ENCODE measurements around the gene BID. TPM values are rescaled to one million over a fixed set of nuclear protein-coding genes. Genes with fewer than 3 reads are reported as not detected.

Gene BID
- total and polyA plus RNA-seq, 2 of the 8 experiments (the other 6 are each of a cell fraction or from before 2014, with no cell fraction given), result 39.3 to 114 TPM

DNA sequence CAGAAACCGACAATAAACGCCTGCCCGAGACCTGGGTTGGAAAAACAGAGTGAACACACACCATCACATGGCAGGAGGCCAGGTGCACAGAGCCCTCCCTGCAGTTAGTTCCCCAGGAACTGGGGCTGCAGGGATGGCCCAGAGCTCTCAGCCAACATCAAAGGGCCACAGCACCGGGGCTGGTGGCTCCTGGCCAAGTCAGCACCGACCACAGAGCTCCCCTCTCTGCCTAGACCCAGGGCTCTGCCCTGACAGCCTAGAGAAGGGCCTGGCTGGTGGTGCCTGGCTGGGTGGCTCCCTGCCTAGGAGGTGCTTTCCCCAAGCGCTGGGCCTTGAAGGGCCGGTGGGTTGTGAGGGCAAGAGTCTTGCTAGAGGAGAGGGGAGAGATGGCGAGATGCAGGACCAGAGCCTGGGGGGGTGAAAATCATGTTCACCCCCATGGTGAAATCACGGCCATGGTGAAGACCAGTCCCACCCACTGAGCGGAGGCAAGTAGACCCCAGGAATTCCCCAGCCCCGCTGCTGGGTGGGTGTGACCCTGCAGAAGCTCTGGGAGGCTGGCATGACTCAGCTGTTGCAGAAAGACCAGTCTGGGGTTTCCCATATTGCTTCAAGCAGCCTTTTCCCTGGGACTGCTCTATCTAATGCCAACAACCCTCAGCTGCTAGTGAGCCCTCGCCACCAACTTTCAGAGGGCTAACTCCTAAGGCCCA, 7.2 kb upstream of the BID start:
- Histone ChIP-seq H3K23me2 (ENCODE audit: low read depth, low read length) (no peaks in the 10 kb centered on the region), H3K9me3 (ENCODE audit: insufficient read depth in 2 of 2, low read depth in 1 of 2, low read length in 1 of 2) (no peaks in the 10 kb centered on the region), H3K23ac (ENCODE audit: insufficient read length) (no peak overlapping the region), H3K27me3 (replicated peaks in 1 of 4; ENCODE audit: control insufficient read depth in 3 of 4, extremely low read depth in 1 of 4, insufficient read depth in 3 of 4, low read length in 3 of 4) (no peaks in the 10 kb centered on the region), H3K36me3 (ENCODE audit: control insufficient read depth in 2 of 4, insufficient read depth in 4 of 4, low read length in 3 of 4) (no peaks in the 10 kb centered on the region), H3K79me2 (ENCODE audit: control insufficient read depth in 1 of 2, insufficient read depth in 2 of 2, low read length in 2 of 2) (no peaks in the 10 kb centered on the region), H3K4me1 (replicated peaks in 1 of 4; ENCODE audit: control insufficient read depth in 3 of 4, insufficient read depth in 4 of 4, low read length in 3 of 4) (peaks cover 0 to 9% (median 5%) of the 10 kb centered on the region in 4 experiments; a peak in 2 of 7 replicates), H2BK15ac (ENCODE audit: low read length) (no peak overlapping the region), H3K4me3 (ENCODE audit: extremely low read depth in 1 of 4, insufficient read depth in 2 of 4, low read depth in 3 of 4, low read length in 4 of 4) (no peak overlapping the region), H3K4me2 (ENCODE audit: insufficient read depth in 1 of 2, low read depth in 2 of 2, low read length in 2 of 2) (no peak overlapping the region), H4K20me1 (replicated peaks in 1 of 2; ENCODE audit: control insufficient read depth in 1 of 2, insufficient read depth in 2 of 2, low read length in 2 of 2) (no peaks in the 10 kb centered on the region), H2BK20ac (ENCODE audit: low read length) (no peak overlapping the region), H3K27ac (ENCODE audit: low read depth, low read length) (no peak overlapping the region), H3K14ac (ENCODE audit: insufficient read length) (no peak overlapping the region), H2BK5ac (ENCODE audit: low read depth, low read length) (no peak overlapping the region), H2BK120ac (replicated peaks; ENCODE audit: low read depth, low read length) (no peak overlapping the region), H2AK5ac (ENCODE audit: low read depth, low read length) (no peak overlapping the region), H4K91ac (replicated peaks; ENCODE audit: insufficient read length, low read length) (no peak overlapping the region), H3K4ac (replicated peaks; ENCODE audit: insufficient read length, low read depth, low read length) (no peak overlapping the region), H4K8ac (ENCODE audit: extremely low read depth, insufficient read depth, low read length) (no peak overlapping the region; the same call in 1 of the 2 replicates), H3K79me1 (ENCODE audit: low read depth, low read length) (no peaks in the 10 kb centered on the region; the same call in 1 of the 2 replicates), H4K5ac (ENCODE audit: insufficient read length, low read depth, low read length) (no peak overlapping the region), H3K56ac (replicated peaks; ENCODE audit: insufficient read length, low read depth, low read length) (no peak overlapping the region), H3K9ac (replicated peaks in 1 of 4; ENCODE audit: extremely low read depth in 1 of 4, low read depth in 3 of 4, low read length in 3 of 4) (no peak overlapping the region; a peak in 1 of 7 replicates), H2AFZ (ENCODE audit: low read length) (no peak overlapping the region), H2BK12ac (ENCODE audit: low read depth, low read length) (peak overlapping the region; percentile 27; the same call in 1 of the 2 replicates), H3K18ac (ENCODE audit: extremely low read depth, low read length) (0 out of 2 replicates have a peak overlapping the region, but pooled peaks have one; percentile 24)
- FAIRE-seq, result no peak
- 87% methylated on average over 12 of the region's 12 CpGs; no CpG with 5 or more reads in 1 of the 2 experiments for WGBS, 2 experiments (ENCODE audit: extremely low coverage in 1 of 2, insufficient coverage in 1 of 2, insufficient read length in 1 of 2, insufficient replicate concordance in 2 of 2, low coverage in 1 of 2, low lambda C conversion rate in 2 of 2, missing lambda C conversion rate in 1 of 2)
- POLR2A ChIA-PET (ENCODE audit: partially characterized antibody), result interaction anchor here (1.1 kb wide), 1 partner anchor 8 kb away, joined by 4 read pairs; no protein-coding TSS in a partner anchor
- TF ChIP-seq RNF2 (IDR thresholded peaks at IDR 0.05; ENCODE audit: borderline replicate concordance, low read depth, low read length, missing control alignments, poor library complexity, severe bottlenecking), result no peak
- TF ChIP-seq TCF12 (IDR thresholded peaks at IDR 0.05; ENCODE audit: low read depth, low read length), result no peak
- CTCF ChIA-PET (ENCODE audit: partially characterized antibody), result interaction anchor here (0.6 to 6.5 kb wide), 5 partner anchors 8 to 307 kb away, joined by 3 to 52 read pairs (median 6); no protein-coding TSS in a partner anchor
- no peak for DNase-seq (ENCODE audit: low read depth in 1 of 2, low spot score in 2 of 2)
